Lower lobe of right lung (tissue), 2 donors: Measurements from ENCODE around the gene GJA9. TPM values are rescaled to one million over a fixed set of nuclear protein-coding genes. Genes with fewer than 3 reads are reported as not detected.

Source experiments
- ATAC-seq, 2 donors: fragments of 200-7000 bp; cut with Tn5 transposase; one replicate each; pipeline ENCODE4 v1.9.1; 2020 to 2022; ENCODE audit warnings: mild to moderate bottlenecking in 2 of 2, moderate library complexity in 2 of 2
- DNase-seq: peaks from one replicate; pipeline ENCODE4 v3.0.0-alpha.2; 2020
- H3K27ac ChIP-seq: fragments of 200-600 bp; one replicate; pipeline ENCODE4 v1.8.0; 2022
- H3K27me3 ChIP-seq: fragments of 200-600 bp; one replicate; pipeline ENCODE4 v1.8.0; 2022; ENCODE audit warnings: low read depth
- H3K36me3 ChIP-seq: fragments of 200-600 bp; one replicate; pipeline ENCODE4 v1.8.0; 2022; ENCODE audit warnings: mild to moderate bottlenecking
- H3K4me1 ChIP-seq: fragments of 200-600 bp; one replicate; pipeline ENCODE4 v1.8.0; 2022
- H3K4me3 ChIP-seq: fragments of 200-600 bp; one replicate; pipeline ENCODE4 v1.8.0; 2022; ENCODE audit warnings: mild to moderate bottlenecking
- H3K9me3 ChIP-seq: fragments of 200-600 bp; one replicate; pipeline ENCODE4 v1.8.0; 2022
- intact Hi-C: fragments of 100-400 bp; cut with DNase I; formaldehyde crosslinking; loops from one replicate; pipeline ENCODE4 v1.11.0; 2022
- total RNA-seq: library from RNA; stranded (reverse); fragmentation: NEBNext Ultra II Directional; extraction: Animal tissue kit (Norgen Biotek cat#: 25700); gene quantifications from one replicate; pipeline ENCODE4 v1.2.1, GENCODE V29; 2021
- TF ChIP-seq, protein P1 (sequence below): fragments of 200-600 bp; IDR thresholded peaks from one replicate; pipeline ENCODE4 v1.8.0; 2022; ENCODE audit warnings: antibody characterized with exemption, mild to moderate bottlenecking
- donor health status: DM: no; HTN: yes; CAD: no; lungs with severe emphysema.

GJA9 gene
- total RNA-seq, 1 donor from 2014 or later: not detected

DNA sequence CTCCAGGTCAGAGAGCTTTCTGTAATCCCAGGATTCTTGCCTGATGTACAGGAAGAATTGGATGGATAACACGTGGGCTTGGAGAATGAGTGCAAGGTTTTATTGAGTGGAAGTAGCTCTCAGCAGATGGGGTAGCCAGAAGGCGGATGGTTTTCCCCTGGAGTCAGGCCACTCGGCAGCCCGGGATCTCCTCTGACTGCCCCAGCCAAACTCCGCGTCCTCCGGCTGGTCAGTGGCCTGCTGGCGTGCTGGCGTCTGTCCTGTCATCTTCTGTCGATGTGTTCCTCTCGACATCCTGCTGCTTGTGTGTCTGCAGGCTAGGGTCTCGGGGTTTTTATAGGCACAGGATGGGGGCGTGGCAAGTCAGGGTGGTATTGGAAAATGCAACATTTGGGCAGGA, 27.4 kb upstream of the GJA9 start:
- DNase-seq (no peak), ATAC-seq (no peak)
- Histone ChIP-seq H3K4me3 (no peak overlapping the region), H3K27me3 (no peaks in the 10 kb centered on the region), H3K36me3 (no peaks in the 10 kb centered on the region), H3K9me3 (peaks cover 11% of the 10 kb centered on the region), H3K27ac (no peak overlapping the region), H3K4me1 (no peaks in the 10 kb centered on the region)
- intact Hi-C loops: no loop called here
- TF ChIP-seq, protein P1, sequence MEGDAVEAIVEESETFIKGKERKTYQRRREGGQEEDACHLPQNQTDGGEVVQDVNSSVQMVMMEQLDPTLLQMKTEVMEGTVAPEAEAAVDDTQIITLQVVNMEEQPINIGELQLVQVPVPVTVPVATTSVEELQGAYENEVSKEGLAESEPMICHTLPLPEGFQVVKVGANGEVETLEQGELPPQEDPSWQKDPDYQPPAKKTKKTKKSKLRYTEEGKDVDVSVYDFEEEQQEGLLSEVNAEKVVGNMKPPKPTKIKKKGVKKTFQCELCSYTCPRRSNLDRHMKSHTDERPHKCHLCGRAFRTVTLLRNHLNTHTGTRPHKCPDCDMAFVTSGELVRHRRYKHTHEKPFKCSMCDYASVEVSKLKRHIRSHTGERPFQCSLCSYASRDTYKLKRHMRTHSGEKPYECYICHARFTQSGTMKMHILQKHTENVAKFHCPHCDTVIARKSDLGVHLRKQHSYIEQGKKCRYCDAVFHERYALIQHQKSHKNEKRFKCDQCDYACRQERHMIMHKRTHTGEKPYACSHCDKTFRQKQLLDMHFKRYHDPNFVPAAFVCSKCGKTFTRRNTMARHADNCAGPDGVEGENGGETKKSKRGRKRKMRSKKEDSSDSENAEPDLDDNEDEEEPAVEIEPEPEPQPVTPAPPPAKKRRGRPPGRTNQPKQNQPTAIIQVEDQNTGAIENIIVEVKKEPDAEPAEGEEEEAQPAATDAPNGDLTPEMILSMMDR: no peak

DNA sequence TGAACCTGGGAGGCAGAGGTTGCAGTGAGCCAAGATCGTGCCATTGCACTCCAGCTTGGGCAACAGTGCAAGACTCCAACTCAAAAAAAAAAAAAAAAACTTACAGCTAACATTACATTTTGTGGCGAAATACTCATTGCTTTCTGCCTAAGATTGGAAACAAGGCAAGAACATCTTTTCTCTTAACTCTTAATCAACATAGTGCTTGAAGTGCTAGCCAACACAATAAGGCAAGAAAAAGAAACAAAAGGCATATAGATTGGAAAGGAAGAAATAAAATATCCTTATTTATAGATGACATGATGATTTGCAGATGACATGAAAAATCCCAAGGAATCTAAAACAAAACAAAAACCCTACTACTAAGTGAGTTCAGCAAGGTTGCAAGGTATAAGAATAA, 24.6 kb upstream of the GJA9 start:
- Histone ChIP-seq H3K27me3 (no peaks in the 10 kb centered on the region), H3K36me3 (no peaks in the 10 kb centered on the region), H3K9me3 (peaks cover 11% of the 10 kb centered on the region), H3K27ac (no peak overlapping the region), H3K4me3 (no peak overlapping the region), H3K4me1 (no peaks in the 10 kb centered on the region)
- intact Hi-C loops: no loop called here
- TF ChIP-seq, protein P1: no peak
- DNase-seq (no peak), ATAC-seq (no peak)

DNA sequence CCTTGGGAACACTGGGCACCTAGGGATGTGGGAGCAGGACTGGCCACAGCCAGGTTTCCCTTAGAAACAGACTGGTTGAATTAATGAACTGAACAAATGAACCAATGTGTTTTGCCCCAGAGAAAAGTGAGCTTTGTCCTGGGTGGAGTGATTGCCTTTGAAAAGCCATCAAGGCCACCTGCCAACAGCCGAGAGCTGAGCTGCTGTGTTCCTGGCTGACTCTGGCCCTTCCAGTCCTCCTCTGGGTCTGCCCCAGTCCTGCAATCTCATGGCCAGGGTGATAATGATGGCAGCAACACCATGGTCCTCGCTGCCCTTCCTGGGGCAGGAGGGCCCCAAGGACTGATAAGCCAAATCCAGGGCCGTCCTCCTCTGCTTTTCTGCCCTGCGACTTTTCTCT, 18.2 kb upstream of the GJA9 start:
- no peak for ATAC-seq
- TF ChIP-seq, protein P1: no peak

DNA sequence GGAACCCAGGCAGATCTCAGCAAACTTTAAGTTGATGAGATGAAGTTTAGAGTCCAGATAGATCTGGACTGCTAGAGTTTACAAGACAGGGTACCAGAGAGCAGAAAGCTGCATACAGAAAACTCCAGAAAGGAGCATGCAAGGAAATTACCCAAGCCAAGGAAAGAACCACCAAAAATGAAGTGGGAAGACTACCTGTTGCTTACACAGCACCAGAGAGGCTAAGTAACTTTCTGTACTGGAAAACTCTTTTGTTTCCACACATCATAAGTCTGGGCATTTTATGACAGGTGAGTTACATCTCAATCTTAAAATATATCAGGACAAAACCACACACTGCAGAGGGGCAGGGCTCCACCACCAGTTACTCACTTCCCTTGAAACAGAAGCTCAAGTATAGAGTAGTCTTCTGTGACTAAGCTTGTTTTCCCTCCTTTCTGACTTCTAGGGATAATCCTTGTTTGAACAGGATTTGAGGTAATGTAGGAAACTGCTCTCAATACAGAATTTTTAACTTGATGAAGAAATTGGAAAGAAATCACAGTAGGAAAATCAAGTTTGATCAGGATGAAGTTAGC, 17.4 kb upstream of the GJA9 start:
- Histone ChIP-seq H3K9me3 (no peaks in the 10 kb centered on the region), H3K4me3 (no peak overlapping the region), H3K36me3 (no peaks in the 10 kb centered on the region), H3K27ac (no peak overlapping the region), H3K4me1 (no peaks in the 10 kb centered on the region), H3K27me3 (no peaks in the 10 kb centered on the region)
- TF ChIP-seq, protein P1: no peak
- no peak for ATAC-seq
- intact Hi-C loops: no loop called here
- DNase-seq: no peak

More for the DNA sequence above, 18.2 kb upstream of the GJA9 start:
- DNase-seq: no peak
- H3K36me3 ChIP-seq: no peaks in the 10 kb centered on the region
- H3K9me3 ChIP-seq: no peaks in the 10 kb centered on the region
- intact Hi-C loops: no loop called here
- no peak overlapping the region for H3K27ac ChIP-seq
- H3K27me3 ChIP-seq: no peaks in the 10 kb centered on the region
- no peak overlapping the region for H3K4me3 ChIP-seq
- H3K4me1 ChIP-seq: no peaks in the 10 kb centered on the region

DNA sequence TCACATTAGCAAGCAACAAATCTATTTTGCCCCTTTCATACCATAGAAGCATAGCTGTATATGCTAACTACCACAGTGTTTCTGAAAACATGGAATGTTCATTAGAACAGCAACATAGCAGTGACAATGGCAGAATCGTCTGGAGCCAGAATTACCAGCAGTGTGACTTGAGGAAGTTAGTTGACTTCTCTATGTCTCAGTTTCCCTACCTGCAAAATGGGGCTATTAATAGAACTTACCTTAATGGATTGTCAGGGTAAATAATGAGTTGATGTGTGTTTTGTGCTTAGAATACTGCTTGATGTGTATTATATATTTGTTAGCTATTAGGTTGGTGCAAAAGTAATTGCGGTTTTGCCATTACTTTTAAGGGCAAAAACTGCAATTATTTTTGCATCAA, 14.8 kb upstream of the GJA9 start:
- Histone ChIP-seq H3K9me3 (no peaks in the 10 kb centered on the region), H3K36me3 (no peaks in the 10 kb centered on the region), H3K27me3 (no peaks in the 10 kb centered on the region), H3K4me1 (no peaks in the 10 kb centered on the region), H3K27ac (no peak overlapping the region), H3K4me3 (no peak overlapping the region)
- ATAC-seq (no peak), DNase-seq (no peak)
- intact Hi-C loops: no loop called here
- TF ChIP-seq, protein P1: no peak
